Esophagus muscularis mucosa (tissue), 4 donors: Measurements from ENCODE around the gene CXXC5. TPM values are rescaled to one million over a fixed set of nuclear protein-coding genes. Genes with fewer than 3 reads are reported as not detected.

Experiments
- DNase-seq: peaks from one replicate; pipeline ENCODE4 v3.0.0-alpha.2; 2017; ENCODE audit errors: extremely low spot score
- H3K27ac ChIP-seq, 4 donors: fragments of 200-600 bp; sonication (generic); replicated peaks in 1 of 4; 1 replicate in 3 of 4; 2 replicates in 1 of 4; pipeline ENCODE4 v1.5.1; 2016 to 2019; ENCODE audit warnings: mild to moderate bottlenecking in 1 of 4
- H3K27me3 ChIP-seq, 4 donors: fragments of 200-600 bp; sonication (generic); one replicate each; pipeline versions ENCODE4 v1.5.1 to v1.6.0; 2016 to 2019
- H3K36me3 ChIP-seq, 4 donors: fragments of 200-600 bp; sonication (generic); one replicate each; pipeline ENCODE4 v1.5.1; 2016 to 2019
- H3K4me1 ChIP-seq, 4 donors: fragments of 200-600 bp; sonication (generic); one replicate each; pipeline ENCODE4 v1.5.1; 2016 to 2019
- H3K4me3 ChIP-seq, 4 donors: fragments of 200-600 bp; sonication (generic); 1 replicate in 2 of 4; 2 replicates in 2 of 4; pipeline ENCODE4 v1.5.1; 2016 to 2019; ENCODE audit warnings: mild to moderate bottlenecking in 4 of 4, moderate library complexity in 1 of 4
- H3K9me3 ChIP-seq, 4 donors: fragments of 200-600 bp; sonication (generic); 1 replicate in 3 of 4; 2 replicates in 1 of 4; pipeline ENCODE4 v1.5.1; 2016 to 2019
- EP300 ChIP-seq: sonication (generic); formaldehyde crosslinking; IDR thresholded peaks from one replicate; pipeline ENCODE4 v1.6.1; 2017; ENCODE audit warnings: antibody characterized with exemption
- POLR2A ChIP-seq: fragments of 450-650 bp; IDR thresholded peaks from one replicate; pipeline ENCODE4 v1.6.1; 2017; ENCODE audit warnings: antibody characterized with exemption, moderate library complexity, mild to moderate bottlenecking, low read depth
- POLR2AphosphoS5 ChIP-seq, 2 donors: sonication (generic); formaldehyde crosslinking; IDR thresholded peaks; one replicate each; pipeline ENCODE4 v1.6.1; 2017; ENCODE audit warnings: antibody characterized with exemption in 2 of 2
- WGBS: methylation state at CpG from one replicate; pipeline ENCODE4 v1.1.5; 2018; 5-methylcytosine and 5-hydroxymethylcytosine counted together
- intact Hi-C: fragments of 100-400 bp; cut with DNase I; formaldehyde crosslinking; loops from one replicate; pipeline ENCODE4 v1.15.1; 2023
- total RNA-seq, 4 donors: library from RNA; depleted of rRNA; stranded (reverse); fragments of >200 nt; gene quantifications; one replicate each; pipeline versions ENCODE4 v1.1.0 to v1.2.1, GENCODE V29; 2016
- TF ChIP-seq, protein P1 (sequence below), 3 experiments: fragments of 200-600 bp in 2 of 3; fragments of 450-650 bp in 1 of 3; sonication (generic) in 2 of 3; IDR thresholded peaks; one replicate each; pipeline ENCODE4 v1.5.1; 2017 to 2019; ENCODE audit warnings: antibody characterized with exemption in 3 of 3, mild to moderate bottlenecking in 2 of 3, moderate library complexity in 1 of 3

Gene CXXC5
- total RNA-seq, 4 donors from 2014 or later = 22.0 to 32.4 (median 27.8) TPM

DNA sequence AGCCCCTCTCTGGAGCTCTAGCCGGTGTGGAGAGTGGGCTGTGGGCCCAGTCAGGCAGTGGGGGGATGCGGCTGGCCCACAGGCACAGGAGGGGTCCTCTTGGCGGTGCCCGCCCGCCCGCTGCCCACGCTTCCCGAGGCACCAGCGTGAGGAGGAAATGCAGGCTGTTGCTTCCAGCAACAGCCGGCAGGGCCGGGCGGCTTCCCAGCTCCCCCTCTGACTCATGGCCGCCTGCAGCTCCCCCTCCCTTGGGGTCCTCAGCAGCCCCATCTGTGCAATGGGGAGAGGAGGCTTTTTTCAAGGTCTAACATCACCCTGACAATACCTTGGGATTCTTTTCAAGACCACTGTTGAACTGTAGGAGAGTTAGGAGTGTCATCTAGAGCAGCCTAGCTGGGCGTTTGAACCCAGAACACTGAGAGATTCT lies 10.4 kb downstream of the CXXC5 start:
- Histone ChIP-seq H3K9me3 (no peaks in the 10 kb centered on the region), H3K4me1 (peaks cover 89 to 98% (median 96%) of the 10 kb centered on the region in 4 donors), H3K27me3 (peaks cover 0 to 5% (median 0%) of the 10 kb centered on the region in 4 donors), H3K4me3 (peak overlapping the region in 2 of 4 donors; percentile 47 to 55), H3K27ac (peak overlapping the region; percentile 89 to 95 (median 91)), H3K36me3 (no peaks in the 10 kb centered on the region)
- DNase-seq = no peak
- intact Hi-C loops = no loop called here
- TF ChIP-seq POLR2AphosphoS5 (IDR thresholded peaks at IDR 0.05) = no peak
- TF ChIP-seq, protein P1, sequence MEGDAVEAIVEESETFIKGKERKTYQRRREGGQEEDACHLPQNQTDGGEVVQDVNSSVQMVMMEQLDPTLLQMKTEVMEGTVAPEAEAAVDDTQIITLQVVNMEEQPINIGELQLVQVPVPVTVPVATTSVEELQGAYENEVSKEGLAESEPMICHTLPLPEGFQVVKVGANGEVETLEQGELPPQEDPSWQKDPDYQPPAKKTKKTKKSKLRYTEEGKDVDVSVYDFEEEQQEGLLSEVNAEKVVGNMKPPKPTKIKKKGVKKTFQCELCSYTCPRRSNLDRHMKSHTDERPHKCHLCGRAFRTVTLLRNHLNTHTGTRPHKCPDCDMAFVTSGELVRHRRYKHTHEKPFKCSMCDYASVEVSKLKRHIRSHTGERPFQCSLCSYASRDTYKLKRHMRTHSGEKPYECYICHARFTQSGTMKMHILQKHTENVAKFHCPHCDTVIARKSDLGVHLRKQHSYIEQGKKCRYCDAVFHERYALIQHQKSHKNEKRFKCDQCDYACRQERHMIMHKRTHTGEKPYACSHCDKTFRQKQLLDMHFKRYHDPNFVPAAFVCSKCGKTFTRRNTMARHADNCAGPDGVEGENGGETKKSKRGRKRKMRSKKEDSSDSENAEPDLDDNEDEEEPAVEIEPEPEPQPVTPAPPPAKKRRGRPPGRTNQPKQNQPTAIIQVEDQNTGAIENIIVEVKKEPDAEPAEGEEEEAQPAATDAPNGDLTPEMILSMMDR (IDR thresholded peaks at IDR 0.05) = peak in 1 of 3 experiments; percentile 19
- WGBS = 31% methylated on average over 5 of the region's 14 CpGs

DNA sequence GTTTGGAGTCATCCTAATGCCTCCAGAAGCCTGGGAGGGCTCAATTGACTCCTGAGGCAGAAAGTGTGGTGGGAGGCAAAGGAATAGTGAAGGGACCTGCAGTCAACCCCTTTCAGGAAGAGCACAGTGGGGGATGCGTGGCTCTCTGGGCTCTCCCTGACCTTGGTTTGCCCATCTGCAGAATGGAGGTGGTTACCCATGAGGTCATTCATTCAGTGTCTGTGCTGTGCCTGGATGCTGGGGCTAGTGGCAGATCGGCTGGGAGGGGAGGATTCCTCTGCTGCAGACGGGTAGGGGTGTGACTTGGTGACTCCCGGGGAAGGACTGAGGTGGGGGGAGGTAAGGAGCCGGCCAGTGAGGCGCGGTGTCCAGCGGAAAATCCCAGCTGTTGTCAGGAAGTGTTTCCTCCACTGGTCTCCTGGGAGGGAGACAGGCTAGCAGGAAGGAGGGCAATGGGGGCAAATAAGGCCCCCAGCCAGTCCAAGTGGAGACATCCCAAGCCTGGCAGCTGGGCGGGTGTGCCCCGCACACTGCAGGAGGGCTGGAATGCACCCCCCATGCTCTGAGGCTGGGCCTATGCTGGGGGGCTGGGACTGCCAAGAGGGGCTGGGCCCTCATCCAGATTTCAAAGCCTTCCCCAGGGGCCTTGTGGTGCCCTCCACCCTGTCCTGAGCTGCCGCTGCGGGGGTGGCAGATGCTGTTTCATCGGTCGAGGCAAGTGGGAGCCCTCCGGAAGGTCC lies 10.9 kb downstream of the CXXC5 start:
- TF ChIP-seq POLR2A (no peak), POLR2AphosphoS5 (IDR thresholded peaks at IDR 0.05) (peak in 1 of 2 donors; percentile 52)

DNA sequence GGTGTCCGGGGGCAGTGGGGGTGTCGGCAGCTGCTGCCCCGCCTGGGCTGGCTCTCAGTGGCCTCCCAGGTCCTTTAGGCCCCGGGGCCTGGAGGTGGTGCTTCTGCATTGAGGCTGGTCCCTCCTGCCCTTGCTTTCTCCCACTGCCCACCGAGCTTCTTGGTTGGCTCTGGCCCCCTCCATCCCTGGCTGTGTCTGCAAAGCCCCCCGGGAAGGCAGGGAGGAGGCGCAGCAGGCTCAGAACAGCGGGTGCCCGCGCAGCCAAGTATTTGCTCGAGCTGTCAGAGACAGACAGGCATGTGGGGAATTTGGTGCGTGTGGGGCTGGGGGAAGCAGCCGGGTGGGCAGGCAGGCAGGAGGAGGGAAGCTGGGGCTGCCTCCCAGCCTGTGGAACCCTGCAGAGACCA lies 11.5 kb downstream of the CXXC5 start:
- WGBS = 37% methylated on average over 7 of the region's 13 CpGs
- Histone ChIP-seq H3K27me3 (peaks cover 0 to 5% (median 0%) of the 10 kb centered on the region in 4 donors), H3K36me3 (no peaks in the 10 kb centered on the region), H3K9me3 (no peaks in the 10 kb centered on the region), H3K4me1 (peaks cover 89 to 98% (median 95%) of the 10 kb centered on the region in 4 donors), H3K27ac (peak overlapping the region; percentile 89 to 95 (median 91)), H3K4me3 (peak overlapping the region; percentile 35 to 55 (median 43))
- DNase-seq = no peak
- TF ChIP-seq EP300 = no peak
- TF ChIP-seq, protein P1 (IDR thresholded peaks at IDR 0.05) = peak in 1 of 3 experiments; percentile 6
- intact Hi-C loops = no loop called here

More for the DNA sequence above, 10.9 kb downstream of the CXXC5 start:
- 33% methylated on average over 13 of the region's 15 CpGs for WGBS
- DNase-seq = no peak
- Histone ChIP-seq H3K4me1 (peaks cover 89 to 98% (median 95%) of the 10 kb centered on the region in 4 donors), H3K27ac (peak overlapping the region; percentile 89 to 95 (median 91)), H3K9me3 (no peaks in the 10 kb centered on the region), H3K27me3 (peaks cover 0 to 5% (median 0%) of the 10 kb centered on the region in 4 donors), H3K4me3 (peak overlapping the region; percentile 35 to 55 (median 43)), H3K36me3 (no peaks in the 10 kb centered on the region)
- intact Hi-C loops = no loop called here

DNA sequence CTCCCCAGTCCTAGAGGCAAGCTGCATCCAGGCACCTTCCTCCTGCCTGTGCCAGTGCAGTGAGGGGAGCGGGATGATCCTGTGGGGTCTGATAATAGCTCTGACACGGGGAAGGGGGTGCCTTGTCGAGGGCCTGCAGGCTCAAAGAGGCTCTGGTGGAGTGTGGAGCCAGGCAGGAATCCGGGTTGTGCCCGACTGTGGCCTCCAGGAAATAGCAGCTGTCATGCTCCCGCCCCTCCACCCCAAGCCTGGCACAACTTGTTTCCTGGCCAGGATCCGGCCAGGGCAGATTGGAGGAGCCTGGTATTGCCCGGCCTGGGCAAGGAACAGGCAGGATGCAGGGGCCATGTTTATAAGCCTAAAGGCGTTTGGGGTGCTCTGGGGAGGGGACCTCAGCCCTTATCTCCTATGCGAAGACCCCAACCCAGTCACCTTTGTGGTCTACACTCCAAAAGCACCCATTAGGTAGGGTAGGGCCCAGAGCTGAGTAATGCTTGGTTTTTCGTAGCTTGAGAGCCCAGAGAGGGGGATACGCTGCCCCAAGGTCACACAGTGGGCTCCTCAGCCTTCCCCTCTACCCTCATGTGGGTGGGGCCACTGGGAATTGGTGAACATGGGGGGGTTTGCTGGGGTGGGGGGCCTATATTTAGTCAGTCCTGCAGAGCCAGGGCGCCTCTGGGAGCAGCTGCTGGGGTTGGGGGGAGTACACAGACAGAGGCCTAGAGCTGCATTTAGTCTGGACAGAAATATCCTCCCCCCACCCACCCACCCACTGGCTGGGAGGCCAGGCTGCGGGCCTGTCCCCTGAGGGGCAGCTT lies 12.2 kb downstream of the CXXC5 start:
- Histone ChIP-seq H3K36me3 (no peaks in the 10 kb centered on the region), H3K9me3 (no peaks in the 10 kb centered on the region), H3K27ac (peak overlapping the region; percentile 89 to 95 (median 91)), H3K4me3 (peak overlapping the region; percentile 35 to 55 (median 43)), H3K4me1 (peaks cover 89 to 98% (median 95%) of the 10 kb centered on the region in 4 donors), H3K27me3 (peaks cover 0 to 5% (median 0%) of the 10 kb centered on the region in 4 donors)
- intact Hi-C loops = no loop called here
- WGBS = 38% methylated on average over 7 of the region's 14 CpGs
- DNase-seq = no peak
- TF ChIP-seq EP300 (no peak), POLR2AphosphoS5 (IDR thresholded peaks at IDR 0.05) (peak; percentile 69 to 79), POLR2A (no peak)
- TF ChIP-seq, protein P1 (IDR thresholded peaks at IDR 0.05) = no peak
